ENCODE data around the gene TSKS. TPM values are rescaled to one million over a fixed set of nuclear protein-coding genes. Genes with fewer than 3 reads are reported as not detected.

TSKS gene
- total and polyA plus RNA-seq, 10 of the 15 experiments (the other 5 are each of a cell fraction or from before 2014, with no cell fraction given), result not detected

GRCh38 chr19:49774969-49775368 lies 11.9 kb upstream of the TSKS start (continued):
- TF ChIP-seq, protein P1, sequence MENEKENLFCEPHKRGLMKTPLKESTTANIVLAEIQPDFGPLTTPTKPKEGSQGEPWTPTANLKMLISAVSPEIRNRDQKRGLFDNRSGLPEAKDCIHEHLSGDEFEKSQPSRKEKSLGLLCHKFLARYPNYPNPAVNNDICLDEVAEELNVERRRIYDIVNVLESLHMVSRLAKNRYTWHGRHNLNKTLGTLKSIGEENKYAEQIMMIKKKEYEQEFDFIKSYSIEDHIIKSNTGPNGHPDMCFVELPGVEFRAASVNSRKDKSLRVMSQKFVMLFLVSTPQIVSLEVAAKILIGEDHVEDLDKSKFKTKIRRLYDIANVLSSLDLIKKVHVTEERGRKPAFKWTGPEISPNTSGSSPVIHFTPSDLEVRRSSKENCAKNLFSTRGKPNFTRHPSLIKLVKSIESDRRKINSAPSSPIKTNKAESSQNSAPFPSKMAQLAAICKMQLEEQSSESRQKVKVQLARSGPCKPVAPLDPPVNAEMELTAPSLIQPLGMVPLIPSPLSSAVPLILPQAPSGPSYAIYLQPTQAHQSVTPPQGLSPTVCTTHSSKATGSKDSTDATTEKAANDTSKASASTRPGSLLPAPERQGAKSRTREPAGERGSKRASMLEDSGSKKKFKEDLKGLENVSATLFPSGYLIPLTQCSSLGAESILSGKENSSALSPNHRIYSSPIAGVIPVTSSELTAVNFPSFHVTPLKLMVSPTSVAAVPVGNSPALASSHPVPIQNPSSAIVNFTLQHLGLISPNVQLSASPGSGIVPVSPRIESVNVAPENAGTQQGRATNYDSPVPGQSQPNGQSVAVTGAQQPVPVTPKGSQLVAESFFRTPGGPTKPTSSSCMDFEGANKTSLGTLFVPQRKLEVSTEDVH (IDR thresholded peaks at IDR 0.05; ENCODE audit: low read depth, partially characterized antibody), result no peak
- no peak for TF ChIP-seq ZNF687 (IDR thresholded peaks at IDR 0.05)

DNA sequence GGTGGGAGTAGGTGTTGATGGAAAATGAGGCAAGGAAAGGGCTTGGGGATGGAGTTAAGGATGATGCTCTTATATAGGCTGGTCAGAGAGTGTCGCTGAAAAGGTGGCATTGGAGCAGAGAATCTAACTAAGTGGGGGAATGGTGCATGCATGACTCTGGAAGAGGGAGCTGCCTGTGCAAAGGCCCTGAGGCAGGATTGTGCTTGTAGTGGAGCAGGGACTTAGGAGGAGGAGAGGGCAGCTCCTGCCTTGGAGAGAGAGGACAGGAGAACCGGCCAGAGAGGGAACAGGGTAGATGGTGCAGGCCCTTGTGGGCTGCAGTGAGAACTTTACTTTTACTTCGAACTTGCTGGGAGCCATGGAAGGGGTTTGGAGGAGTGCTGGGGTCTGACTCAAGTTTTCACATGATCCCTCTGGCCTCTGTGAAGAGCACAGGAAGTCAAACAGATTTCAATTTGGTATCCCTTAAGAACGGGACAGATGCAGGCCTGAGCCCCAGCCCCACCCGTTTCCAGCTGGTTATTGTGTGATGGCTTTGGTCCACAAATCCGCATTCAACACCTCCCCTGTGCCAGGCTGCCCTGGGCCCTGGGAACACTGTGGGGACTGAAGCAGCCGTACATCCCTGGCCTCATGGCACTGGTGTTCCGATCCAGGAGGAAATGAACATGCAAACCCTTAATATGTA lies 10.7 kb upstream of the TSKS start:
- H3K79me2 ChIP-seq (ENCODE audit: control insufficient read depth, insufficient read depth, low read length), result peaks cover 6% of the 10 kb centered on the region
- 96% methylated on average over 8 of the region's 8 CpGs for WGBS (ENCODE audit: insufficient coverage, insufficient replicate concordance, low lambda C conversion rate, missing lambda C conversion rate)
- POLR2A ChIA-PET, result no interaction called here
- TF ChIP-seq EED (IDR thresholded peaks at IDR 0.05; ENCODE audit: low read depth) (no peak), YBX1 (IDR thresholded peaks at IDR 0.05) (no peak), CHD2 (IDR thresholded peaks at IDR 0.05; ENCODE audit: borderline replicate concordance, low read depth, low read length) (no peak), EP300 (IDR thresholded peaks at IDR 0.05; ENCODE audit: borderline replicate concordance in 1 of 2, control insufficient read depth in 1 of 2, low read depth in 2 of 2, low read length in 2 of 2) (no peak), SIX5 (IDR thresholded peaks at IDR 0.05; ENCODE audit: low read depth, low read length, severe bottlenecking) (no peak), NR2C1 (IDR thresholded peaks at IDR 0.05) (no peak)
- peaks cover 0 to 2% of the 10 kb centered on the region in 2 experiments; a peak in 2 of 4 replicates for H3K36me3 ChIP-seq (ENCODE audit: control insufficient read depth in 2 of 2, insufficient read depth in 2 of 2, low read length in 1 of 2)
- no peak overlapping the region for H2AFZ ChIP-seq (ENCODE audit: control insufficient read depth, low read depth, low read length)
- no peak for ATAC-seq
- CTCF ChIA-PET, result no interaction called here
- H3K4me3 ChIP-seq, result no peak overlapping the region
- H3K27me3 ChIP-seq (replicated peaks in 1 of 2; ENCODE audit: control insufficient read depth in 2 of 2, insufficient read depth in 2 of 2, low read length in 1 of 2), result no peaks in the 10 kb centered on the region
- SMC1A ChIA-PET (ENCODE audit: uncharacterized antibody, unreplicated experiment), result no interaction called here
- DNase-seq (ENCODE audit: low read depth, low spot score), result no peak
- no peak overlapping the region for H3K9ac ChIP-seq (ENCODE audit: control insufficient read depth, insufficient read depth, low read length)
- FAIRE-seq, result no peak
- no peaks in the 10 kb centered on the region for H3K9me3 ChIP-seq (replicated peaks; ENCODE audit: control insufficient read depth, insufficient read depth, low read length)
- no TSS peak for BruUV-seq (replicated peaks)
- intact Hi-C loops (cut with micrococcal nuclease; ENCODE audit: unreplicated experiment), result no loop called here
- no peaks in the 10 kb centered on the region for H3K4me1 ChIP-seq (ENCODE audit: control insufficient read depth, insufficient read depth, low read length)
- no peak overlapping the region for H3K4me2 ChIP-seq (ENCODE audit: control insufficient read depth, insufficient read depth)
- in situ Hi-C loops (cut with MboI), result no loop called here
- RAD21 ChIA-PET (ENCODE audit: unreplicated experiment), result no interaction called here
- H4K20me1 ChIP-seq (ENCODE audit: control insufficient read depth, insufficient read depth), result no peaks in the 10 kb centered on the region
- no peak overlapping the region for H3K27ac ChIP-seq (ENCODE audit: control insufficient read depth, insufficient read depth)
